Keratinocyte (primary cell): ENCODE data around the gene GOLGB1. TPM values are rescaled to one million over a fixed set of nuclear protein-coding genes. Genes with fewer than 3 reads are reported as not detected.

ENCODE experiments used
- DNase-seq: peaks from one replicate; pipeline ENCODE4 v3.0.0-alpha.2; 2011; ENCODE audit warnings: low read depth, missing footprints, low spot score
- FAIRE-seq: peaks from 2 replicates; lab custom pipeline; 2011; peaks lifted over from hg19 to GRCh38; lab: Jason Lieb, UNC
- H2AFZ ChIP-seq: 2 replicates; pipeline ENCODE4 v1.6.0; 2012; ENCODE audit warnings: low read length, control low read depth, inconsistent platforms; ENCODE audit not compliant: control insufficient read depth
- H3K27ac ChIP-seq: 2 replicates; pipeline ENCODE4 v1.5.1; 2011; ENCODE audit warnings: low read length; ENCODE audit not compliant: control insufficient read depth, insufficient read depth
- H3K27me3 ChIP-seq: 3 replicates; pipeline ENCODE4 v1.6.0; 2011; ENCODE audit warnings: low read length; ENCODE audit not compliant: control insufficient read depth, insufficient read depth; ENCODE audit errors: extremely low read depth
- H3K36me3 ChIP-seq, 2 experiments: 2 replicates in 1 of 2; 3 replicates in 1 of 2; pipeline ENCODE4 v1.5.1; 2011; ENCODE audit warnings: low read length in 2 of 2, mild to moderate bottlenecking in 1 of 2; ENCODE audit not compliant: control insufficient read depth in 2 of 2, insufficient read depth in 2 of 2; ENCODE audit errors: extremely low read depth in 1 of 2
- H3K4me1 ChIP-seq: 3 replicates; pipeline ENCODE4 v1.5.1; 2011; ENCODE audit warnings: low read length; ENCODE audit not compliant: control insufficient read depth, insufficient read depth; ENCODE audit errors: extremely low read depth
- H3K4me2 ChIP-seq: 3 replicates; pipeline ENCODE4 v1.6.0; 2011; ENCODE audit warnings: low read depth, low read length; ENCODE audit not compliant: control insufficient read depth, insufficient read depth; ENCODE audit errors: extremely low read depth
- H3K4me3 ChIP-seq, 3 experiments: fragments of 200-600 bp in 1 of 3; sonication (generic) in 1 of 3; 2 replicates in 2 of 3; 3 replicates in 1 of 3; pipeline ENCODE4 v1.5.1; 2011 to 2016; ENCODE audit warnings: low read length in 3 of 3, mild to moderate bottlenecking in 3 of 3, control low read depth in 2 of 3, inconsistent platforms in 1 of 3, low read depth in 1 of 3, mixed read lengths in 1 of 3, mixed run types in 1 of 3, moderate library complexity in 1 of 3; ENCODE audit not compliant: control insufficient read depth in 2 of 3, insufficient read depth in 2 of 3; ENCODE audit errors: extremely low read depth in 1 of 3
- H3K79me2 ChIP-seq: 2 replicates; pipeline ENCODE4 v1.6.0; 2012; ENCODE audit warnings: low read length; ENCODE audit not compliant: control insufficient read depth, insufficient read depth
- H3K9ac ChIP-seq: 3 replicates; pipeline ENCODE4 v1.6.0; 2011; ENCODE audit warnings: low read length; ENCODE audit not compliant: control insufficient read depth, insufficient read depth; ENCODE audit errors: extremely low read depth
- H3K9me1 ChIP-seq: 3 replicates; pipeline ENCODE4 v1.6.0; 2011; ENCODE audit warnings: low read length; ENCODE audit not compliant: control insufficient read depth, insufficient read depth; ENCODE audit errors: extremely low read depth
- H3K9me3 ChIP-seq: 2 replicates; pipeline ENCODE4 v1.5.1; 2012; ENCODE audit warnings: low read depth, low read length; ENCODE audit not compliant: control insufficient read depth
- H4K20me1 ChIP-seq: 3 replicates; pipeline ENCODE4 v1.6.0; 2011; ENCODE audit warnings: low read length; ENCODE audit not compliant: control insufficient read depth, insufficient read depth; ENCODE audit errors: extremely low read depth
- CTCF ChIP-seq, 3 experiments: IDR thresholded peaks in 1 of 3; conservative IDR thresholded peaks in 1 of 3; optimal IDR thresholded peaks in 1 of 3; 2 replicates in 2 of 3; 3 replicates in 1 of 3; pipeline versions ENCODE3 to v1.5.1; 2011; ENCODE audit warnings: low read length in 3 of 3, mild to moderate bottlenecking in 3 of 3, moderate library complexity in 2 of 3, control low read depth in 1 of 3, inconsistent platforms in 1 of 3; ENCODE audit not compliant: insufficient read depth in 2 of 3; ENCODE audit errors: extremely low read depth in 1 of 3
- EZH2 ChIP-seq: IDR thresholded peaks from one replicate; pipeline ENCODE4 v1.6.1; 2012; ENCODE audit warnings: inconsistent platforms, mild to moderate bottlenecking, low read length, moderate library complexity
- dilution Hi-C: fragments of 300-500 bp; cut with MboI; formaldehyde crosslinking; loops from one replicate; pipeline ENCODE4 v1.7.0; 2020; ENCODE audit warnings: low sequenced_read_pairs; ENCODE audit not compliant: extremely low pct_ligation_motif_present
- polyA plus RNA-seq, 5 experiments: library from polyadenylated mRNA; depleted of rRNA in 3 of 5; stranded (reverse) in 3 of 5; stranded (forward) in 1 of 5; unstranded in 1 of 5; fragments of >200 nt; gene quantifications; 1 replicate in 1 of 5; 2 replicates in 3 of 5; 3 replicates in 1 of 5; pipeline versions ENCODE4 v1.2.1 to v1.2.3, GENCODE V29; 2011 to 2012; ENCODE audit warnings: missing spikeins in 2 of 5, low read depth in 1 of 5, low replicate concordance in 1 of 5

Gene GOLGB1
- polyA plus RNA-seq, 1 donor (not counting 4 experiments of a cell fraction or from before 2014, with no cell fraction given) = 21.7 TPM

- H3K9me1 ChIP-seq = no peaks in the 10 kb centered on the region
- H3K79me2 ChIP-seq = no peaks in the 10 kb centered on the region
- H3K27ac ChIP-seq = no peak overlapping the region
- no peak for FAIRE-seq
- no peaks in the 10 kb centered on the region for H3K36me3 ChIP-seq
- no peaks in the 10 kb centered on the region for H3K9me3 ChIP-seq
- no peaks in the 10 kb centered on the region for H4K20me1 ChIP-seq
- DNase-seq = no peak
- H3K4me3 ChIP-seq = no peak overlapping the region
- dilution Hi-C loops = no loop called here
- H3K9ac ChIP-seq = no peak overlapping the region
- H3K27me3 ChIP-seq = no peaks in the 10 kb centered on the region
- TF ChIP-seq EZH2 = no peak
- no peak overlapping the region for H3K4me2 ChIP-seq
- no peaks in the 10 kb centered on the region for H3K4me1 ChIP-seq
- H2AFZ ChIP-seq = no peak overlapping the region
Measured at GRCh38 chr3:121758727-121759450, 9.3 kb upstream of the GOLGB1 start.

GRCh38 chr3:121757812-121758545, 8.4 kb upstream of the GOLGB1 start:
- TF ChIP-seq EZH2 = no peak
- TF ChIP-seq CTCF (optimal IDR thresholded peaks at IDR 0.05 in 1 of 3, IDR thresholded peaks at IDR 0.05 in 1 of 3, conservative IDR thresholded peaks at IDR 0.05 in 1 of 3; ENCODE audit: extremely low read depth in 1 of 3, insufficient read depth in 2 of 3, low read length in 3 of 3) = no peak

More at GRCh38 chr3:121757812-121758545, 8.4 kb upstream of the GOLGB1 start:
- no peak overlapping the region for H3K4me3 ChIP-seq
- DNase-seq (no peak), FAIRE-seq (no peak)
- H3K4me1 ChIP-seq = no peaks in the 10 kb centered on the region
- no peak overlapping the region for H3K9ac ChIP-seq
- H3K27ac ChIP-seq = no peak overlapping the region
- no peak overlapping the region for H2AFZ ChIP-seq
- no peaks in the 10 kb centered on the region for H3K9me1 ChIP-seq
- H3K27me3 ChIP-seq = no peaks in the 10 kb centered on the region
- H3K9me3 ChIP-seq = no peaks in the 10 kb centered on the region
- no peaks in the 10 kb centered on the region for H4K20me1 ChIP-seq
- H3K79me2 ChIP-seq = no peaks in the 10 kb centered on the region
- no peak overlapping the region for H3K4me2 ChIP-seq
- dilution Hi-C loops = no loop called here
- no peaks in the 10 kb centered on the region for H3K36me3 ChIP-seq
